HepG2 (cell line): ENCODE data around the gene NUDCD2. TPM values are rescaled to one million over a fixed set of nuclear protein-coding genes. Genes with fewer than 3 reads are reported as not detected.

Source experiments
- DMAP1 ChIP-seq: IDR thresholded peaks from 2 replicates; pipeline ENCODE4 v1.6.1; 2016
- JARID2 ChIP-seq: sonication (generic); formaldehyde crosslinking; IDR thresholded peaks from 2 replicates; pipeline ENCODE4 v1.8.1; 2023; ENCODE audit warnings: missing genetic modification reagents, inconsistent platforms; ENCODE audit not compliant: insufficient replicate concordance
- MTF2 ChIP-seq: sonication (generic); formaldehyde crosslinking; IDR thresholded peaks from 2 replicates; pipeline ENCODE4 v1.5.0; 2020; ENCODE audit warnings: missing genetic modification reagents, borderline replicate concordance
- NCOA1 ChIP-seq: sonication (generic); formaldehyde crosslinking; IDR thresholded peaks from 2 replicates; pipeline ENCODE4 v1.9.0; 2021; ENCODE audit warnings: missing genetic modification reagents
- NR2F6 ChIP-seq, 2 experiments: IDR thresholded peaks; 2 replicates each; pipeline ENCODE4 v1.6.1; 2016; ENCODE audit warnings: antibody characterized with exemption in 1 of 2, mild to moderate bottlenecking in 1 of 2
- PHF21A ChIP-seq: sonication (generic); formaldehyde crosslinking; IDR thresholded peaks from 2 replicates; pipeline ENCODE4 v1.5.0; 2020; ENCODE audit warnings: mild to moderate bottlenecking, missing genetic modification reagents
- RFX5 ChIP-seq: IDR thresholded peaks from 2 replicates; pipeline ENCODE4 v1.6.1; 2011; ENCODE audit warnings: low read depth, low read length, improper control_type of control experiment
- TAF1 ChIP-seq: sonication (generic); formaldehyde crosslinking; IDR thresholded peaks from 2 replicates; pipeline ENCODE4 v1.4.0; 2020; ENCODE audit warnings: missing genetic modification reagents
- TFE3 ChIP-seq: IDR thresholded peaks from 2 replicates; pipeline ENCODE4 v1.6.1; 2016
- TRIM24 ChIP-seq: sonication (generic); formaldehyde crosslinking; IDR thresholded peaks from 2 replicates; pipeline ENCODE4 v1.8.0; 2022; ENCODE audit warnings: mild to moderate bottlenecking, missing genetic modification reagents
- ZBTB26 ChIP-seq: IDR thresholded peaks from 2 replicates; pipeline ENCODE4 v1.6.1; 2016; ENCODE audit warnings: missing compliant biosample characterization, missing genetic modification reagents, borderline replicate concordance
- ZC3H4 ChIP-seq: sonication (generic); formaldehyde crosslinking; IDR thresholded peaks from 2 replicates; pipeline ENCODE4 v1.4.0; 2020; ENCODE audit warnings: missing genetic modification reagents, borderline replicate concordance
- ZFP91 ChIP-seq: sonication (generic); formaldehyde crosslinking; IDR thresholded peaks from 2 replicates; pipeline ENCODE4 v1.9.0; 2022; ENCODE audit warnings: missing genetic modification reagents, mild to moderate bottlenecking, borderline replicate concordance
- ZNF180 ChIP-seq: sonication (generic); formaldehyde crosslinking; IDR thresholded peaks from 2 replicates; pipeline ENCODE4 v1.4.0; 2020; ENCODE audit warnings: low read depth, missing genetic modification reagents, borderline replicate concordance
- ZNF329 ChIP-seq: sonication (generic); formaldehyde crosslinking; IDR thresholded peaks from 2 replicates; pipeline ENCODE4 v1.9.0; 2021; ENCODE audit warnings: low read depth, mild to moderate bottlenecking, missing genetic modification reagents
- ZNF451 ChIP-seq: sonication (generic); formaldehyde crosslinking; IDR thresholded peaks from 2 replicates; pipeline ENCODE4 v1.5.0; 2020; ENCODE audit warnings: mild to moderate bottlenecking, missing genetic modification reagents
- ZNF639 ChIP-seq: conservative IDR thresholded peaks from 2 replicates; pipeline ENCODE4 v1.6.1; 2018; ENCODE audit warnings: missing genetic modification reagents
- ZNF772 ChIP-seq: sonication (generic); formaldehyde crosslinking; IDR thresholded peaks from 2 replicates; pipeline ENCODE4 v1.5.0; 2020; ENCODE audit warnings: mild to moderate bottlenecking, missing genetic modification reagents
- ZSCAN20 ChIP-seq: sonication (generic); formaldehyde crosslinking; IDR thresholded peaks from 2 replicates; pipeline ENCODE4 v1.4.0; 2020; ENCODE audit warnings: missing genetic modification reagents, mild to moderate bottlenecking, borderline replicate concordance
- ZSCAN25 ChIP-seq: sonication (generic); formaldehyde crosslinking; IDR thresholded peaks from 2 replicates; pipeline ENCODE4 v1.8.0; 2022; ENCODE audit warnings: mild to moderate bottlenecking, missing genetic modification reagents
- polyA plus RNA-seq, 8 experiments: library from polyadenylated mRNA; depleted of rRNA in 3 of 8; stranded (reverse) in 7 of 8; unstranded in 1 of 8; fragments of >200 nt; fragmentation: Illumina TruSeq in 4 of 8; extraction: Trizol in 4 of 8; gene quantifications; 2 replicates each; pipeline versions ENCODE4 v1.2.1 to v1.2.3, GENCODE V29; 2011 to 2016; ENCODE audit warnings: low read depth in 4 of 8, missing spikeins in 1 of 8, mixed read lengths in 1 of 8; ENCODE audit not compliant: insufficient read depth in 1 of 8
- total RNA-seq, 5 experiments: library from RNA; depleted of rRNA; stranded (reverse); fragments of >200 nt; fragmentation: Illumina TruSeq; extraction: Trizol; gene quantifications; 2 replicates each; pipeline ENCODE4 v1.2.3, GENCODE V29; 2016; ENCODE audit warnings: low read depth in 1 of 5

Gene NUDCD2
- total and polyA plus RNA-seq, 2 of the 13 experiments (the other 11 are each of a cell fraction or from before 2014, with no cell fraction given), result 14.8 to 39.2 TPM

- peak; percentile 97 for TF ChIP-seq ZBTB26 (CRISPR knock-in tag)
- no peak for TF ChIP-seq PHF21A
- no peak for TF ChIP-seq DMAP1 (CRISPR knock-in tag)
- TF ChIP-seq NCOA1 (CRISPR knock-in tag), result no peak
- no peak for TF ChIP-seq ZC3H4
- no peak for TF ChIP-seq ZNF772 (CRISPR knock-in tag)
- no peak for TF ChIP-seq TFE3 (CRISPR knock-in tag)
- no peak for TF ChIP-seq ZSCAN20 (CRISPR knock-in tag)
- no peak for TF ChIP-seq TRIM24 (CRISPR knock-in tag)
- 0 out of 2 replicates have a peak, but pooled peaks have one; percentile 20 for TF ChIP-seq ZFP91 (CRISPR knock-in tag)
- TF ChIP-seq ZNF180, result no peak
- TF ChIP-seq RFX5, result no peak
- no peak for TF ChIP-seq ZSCAN25 (CRISPR knock-in tag)
- no peak for TF ChIP-seq MTF2 (CRISPR knock-in tag)
- TF ChIP-seq ZNF639 (CRISPR knock-in tag), result no peak
- no peak for TF ChIP-seq ZNF329 (CRISPR knock-in tag)
- TF ChIP-seq NR2F6 (IDR thresholded peaks at IDR 0.05), result peak; percentile 57
- TF ChIP-seq NR2F6 (CRISPR knock-in tag; IDR thresholded peaks at IDR 0.05), result peak; percentile 76
- TF ChIP-seq JARID2 (CRISPR knock-in tag), result no peak
- TF ChIP-seq TAF1 (CRISPR knock-in tag), result peak; percentile 35; the same call in 1 of the 2 replicates
- TF ChIP-seq ZNF451, result no peak
Measured at GRCh38 chr5:163503106-163504078, 43.5 kb upstream of the NUDCD2 start (continued).
